Thoracic aorta (tissue), 2 donors: ENCODE measurements around the gene SIK1. TPM values are rescaled to one million over a fixed set of nuclear protein-coding genes. Genes with fewer than 3 reads are reported as not detected.
"Not testable (repeated sequence)": the region's sequence is repeated elsewhere in the genome, so short reads cannot be mapped to it uniquely, and the experiment has no call there.

ENCODE experiments used
- ATAC-seq: fragments of 150-250 bp; one replicate; pipeline ENCODE4 v1.8.0; 2017; ENCODE audit warnings: low read depth; ENCODE audit not compliant: insufficient number of reproducible peaks, low FRiP score
- DNase-seq: peaks from one replicate; pipeline ENCODE4 v3.0.0-alpha.2; 2020; ENCODE audit warnings: low spot score
- H3K27ac ChIP-seq, 2 donors: fragments of 200-600 bp; sonication (generic); 1 replicate in 1 of 2; 2 replicates in 1 of 2; pipeline ENCODE4 v1.5.1; 2016; ENCODE audit warnings: mild to moderate bottlenecking in 2 of 2, moderate library complexity in 2 of 2
- H3K27me3 ChIP-seq: fragments of 200-600 bp; sonication (generic); replicated peaks from 2 replicates; pipeline ENCODE4 v1.6.0; 2016; ENCODE audit warnings: mild to moderate bottlenecking; ENCODE audit not compliant: insufficient read depth
- H3K36me3 ChIP-seq: fragments of 200-600 bp; sonication (generic); one replicate; pipeline ENCODE4 v1.5.1; 2016
- H3K4me1 ChIP-seq, 2 donors: fragments of 200-600 bp; sonication (generic); 1 replicate in 1 of 2; 2 replicates in 1 of 2; pipeline versions ENCODE4 v1.5.1 to v1.6.0; 2016; ENCODE audit warnings: low read depth in 2 of 2, mild to moderate bottlenecking in 1 of 2; ENCODE audit not compliant: control insufficient read depth in 1 of 2
- H3K4me3 ChIP-seq: fragments of 200-600 bp; sonication (generic); 2 replicates; pipeline ENCODE4 v1.5.1; 2016; ENCODE audit warnings: mild to moderate bottlenecking
- H3K9me3 ChIP-seq: fragments of 200-600 bp; sonication (generic); 2 replicates; pipeline ENCODE4 v1.5.1; 2016
- total RNA-seq, 2 donors: library from RNA; depleted of rRNA; stranded (reverse); fragments of >200 nt; gene quantifications; one replicate each; pipeline versions ENCODE4 v1.1.0 to v1.2.3, GENCODE V29; 2016

Gene SIK1
- total RNA-seq, 2 donors from 2014 or later: 1.8 to 6.3 TPM

- not testable (repeated sequence) for DNase-seq, H3K27ac ChIP-seq, H3K4me3 ChIP-seq, H3K4me1 ChIP-seq, H3K27me3 ChIP-seq, ATAC-seq, H3K36me3 ChIP-seq, H3K9me3 ChIP-seq
These were observed 28.8 kb upstream of the SIK1 start for GRCh38 chr21:43455717-43456116.

- not testable (repeated sequence) for H3K27me3 ChIP-seq, ATAC-seq, DNase-seq, H3K27ac ChIP-seq, H3K4me3 ChIP-seq, H3K9me3 ChIP-seq, H3K4me1 ChIP-seq, H3K36me3 ChIP-seq
These were observed 27.2 kb upstream of the SIK1 start for GRCh38 chr21:43454176-43454575.

- not testable (repeated sequence) for H3K36me3 ChIP-seq, ATAC-seq, H3K27ac ChIP-seq, H3K27me3 ChIP-seq, H3K4me3 ChIP-seq, DNase-seq, H3K4me1 ChIP-seq, H3K9me3 ChIP-seq
These were observed 24.9 kb upstream of the SIK1 start for GRCh38 chr21:43451850-43452249.

GRCh38 chr21:43450287-43450686 is 23.4 kb upstream of the SIK1 start:
- H3K27me3 ChIP-seq, H3K4me3 ChIP-seq, H3K4me1 ChIP-seq, H3K27ac ChIP-seq, ATAC-seq, DNase-seq, H3K9me3 ChIP-seq, H3K36me3 ChIP-seq: not testable (repeated sequence)

GRCh38 chr21:43447353-43447977 is 20.5 kb upstream of the SIK1 start:
- H3K4me1 ChIP-seq, H3K27ac ChIP-seq, H3K4me3 ChIP-seq, H3K36me3 ChIP-seq, DNase-seq, H3K27me3 ChIP-seq, H3K9me3 ChIP-seq, ATAC-seq: not testable (repeated sequence)

- H3K4me1 ChIP-seq, H3K36me3 ChIP-seq, H3K9me3 ChIP-seq, DNase-seq, H3K27ac ChIP-seq, H3K4me3 ChIP-seq, H3K27me3 ChIP-seq, ATAC-seq: not testable (repeated sequence)
These were observed 19.5 kb upstream of the SIK1 start for GRCh38 chr21:43446277-43446932.

- ATAC-seq, H3K36me3 ChIP-seq: not testable (repeated sequence)
These were observed 17.6 kb upstream of the SIK1 start for GRCh38 chr21:43444524-43444923.

GRCh38 chr21:43442571-43442970 is 15.6 kb upstream of the SIK1 start:
- DNase-seq, H3K4me3 ChIP-seq, ATAC-seq, H3K27me3 ChIP-seq, H3K27ac ChIP-seq, H3K9me3 ChIP-seq, H3K36me3 ChIP-seq, H3K4me1 ChIP-seq: not testable (repeated sequence)

More at GRCh38 chr21:43444524-43444923, 17.6 kb upstream of the SIK1 start:
- not testable (repeated sequence) for DNase-seq, H3K27ac ChIP-seq, H3K9me3 ChIP-seq, H3K4me1 ChIP-seq, H3K4me3 ChIP-seq, H3K27me3 ChIP-seq

- ATAC-seq, H3K36me3 ChIP-seq: not testable (repeated sequence)
These were observed 14.2 kb upstream of the SIK1 start for GRCh38 chr21:43440835-43441727.

GRCh38 chr21:43439316-43440075 is 12.6 kb upstream of the SIK1 start:
- not testable (repeated sequence) for DNase-seq, ATAC-seq, H3K36me3 ChIP-seq, H3K4me1 ChIP-seq, H3K9me3 ChIP-seq, H3K27me3 ChIP-seq, H3K27ac ChIP-seq, H3K4me3 ChIP-seq

More at GRCh38 chr21:43440835-43441727, 14.2 kb upstream of the SIK1 start:
- not testable (repeated sequence) for H3K4me3 ChIP-seq, H3K4me1 ChIP-seq, H3K9me3 ChIP-seq, DNase-seq, H3K27me3 ChIP-seq, H3K27ac ChIP-seq

- DNase-seq, ATAC-seq: not testable (repeated sequence)
These were observed 9.3 kb upstream of the SIK1 start for GRCh38 chr21:43436272-43436671.

More at GRCh38 chr21:43436272-43436671, 9.3 kb upstream of the SIK1 start:
- H3K27me3 ChIP-seq, H3K4me3 ChIP-seq, H3K9me3 ChIP-seq, H3K4me1 ChIP-seq, H3K36me3 ChIP-seq, H3K27ac ChIP-seq: not testable (repeated sequence)
